RWPE2 (cell line): ENCODE results near the gene ADAMTS9.

Source experiments
- ATAC-seq: fragments of 200-7000 bp; cut with Tn5 transposase; 3 replicates; pipeline ENCODE4 v1.9.1; 2021; ENCODE audit warnings: low read depth
- DNase-seq: peaks from one replicate; pipeline ENCODE4 v3.0.0-alpha.2; 2020; ENCODE audit warnings: low spot score
- H3K27ac ChIP-seq: fragments of 450-650 bp; 2 replicates; pipeline ENCODE4 v1.5.1; 2017; ENCODE audit warnings: mild to moderate bottlenecking; ENCODE audit not compliant: poor library complexity, severe bottlenecking
- H3K27me3 ChIP-seq: fragments of 250-450 bp; sonication (Bioruptor Pico); 2 replicates; pipeline ENCODE4 v1.5.1; 2021; ENCODE audit warnings: mild to moderate bottlenecking, moderate library complexity; ENCODE audit not compliant: insufficient read depth, poor library complexity, severe bottlenecking
- H3K36me3 ChIP-seq: fragments of 250-450 bp; sonication (Bioruptor Pico); 2 replicates; pipeline ENCODE4 v1.5.1; 2020; ENCODE audit warnings: low read depth, mild to moderate bottlenecking, moderate library complexity
- H3K4me1 ChIP-seq: fragments of 250-450 bp; sonication (Bioruptor Pico); 2 replicates; pipeline ENCODE4 v1.5.1; 2021; ENCODE audit warnings: mild to moderate bottlenecking, moderate library complexity; ENCODE audit not compliant: insufficient read depth, poor library complexity, severe bottlenecking
- H3K4me3 ChIP-seq: fragments of 250-450 bp; sonication (Bioruptor Pico); 2 replicates; pipeline ENCODE4 v1.5.1; 2021; ENCODE audit warnings: mild to moderate bottlenecking, moderate library complexity; ENCODE audit not compliant: severe bottlenecking
- H3K9me3 ChIP-seq: fragments of 250-450 bp; sonication (Bioruptor Pico); 2 replicates; pipeline ENCODE4 v1.5.1; 2021; ENCODE audit warnings: mild to moderate bottlenecking, moderate library complexity; ENCODE audit not compliant: severe bottlenecking
- CTCF ChIP-seq: fragments of 450-650 bp; IDR thresholded peaks from one replicate; pipeline ENCODE4 v1.5.1; 2017; ENCODE audit warnings: mild to moderate bottlenecking, moderate library complexity; ENCODE audit not compliant: poor library complexity, severe bottlenecking

ADAMTS9 gene

GRCh38 chr3:64514889-64515288 is 172.9 kb downstream of the ADAMTS9 start:
- H3K9me3 ChIP-seq, result no peaks in the 10 kb centered on the region
- no peak for TF ChIP-seq CTCF
- no peak for ATAC-seq

GRCh38 chr3:64509206-64509605 is 178.6 kb downstream of the ADAMTS9 start:
- Histone ChIP-seq H3K27ac (no peak overlapping the region), H3K4me3 (no peak overlapping the region), H3K9me3 (no peaks in the 10 kb centered on the region), H3K36me3 (no peaks in the 10 kb centered on the region), H3K4me1 (no peaks in the 10 kb centered on the region), H3K27me3 (no peaks in the 10 kb centered on the region)
- ATAC-seq (no peak), DNase-seq (no peak)
- no peak for TF ChIP-seq CTCF

More at GRCh38 chr3:64514889-64515288, 172.9 kb downstream of the ADAMTS9 start:
- Histone ChIP-seq H3K27ac (no peak overlapping the region), H3K4me3 (no peak overlapping the region), H3K27me3 (no peaks in the 10 kb centered on the region), H3K36me3 (no peaks in the 10 kb centered on the region), H3K4me1 (no peaks in the 10 kb centered on the region)
- no peak for DNase-seq

GRCh38 chr3:64508140-64508539 is 179.7 kb downstream of the ADAMTS9 start:
- Histone ChIP-seq H3K36me3 (no peaks in the 10 kb centered on the region), H3K9me3 (no peaks in the 10 kb centered on the region), H3K4me3 (no peak overlapping the region), H3K27ac (no peak overlapping the region), H3K27me3 (no peaks in the 10 kb centered on the region), H3K4me1 (no peaks in the 10 kb centered on the region)
- no peak for DNase-seq
- TF ChIP-seq CTCF, result no peak
- ATAC-seq, result no peak

GRCh38 chr3:64506255-64506654 is 181.5 kb downstream of the ADAMTS9 start:
- Histone ChIP-seq H3K4me1 (no peaks in the 10 kb centered on the region), H3K4me3 (no peak overlapping the region), H3K36me3 (no peaks in the 10 kb centered on the region), H3K27ac (no peak overlapping the region), H3K27me3 (no peaks in the 10 kb centered on the region), H3K9me3 (no peaks in the 10 kb centered on the region)
- no peak for TF ChIP-seq CTCF
- no peak for DNase-seq
- ATAC-seq, result no peak

GRCh38 chr3:64505419-64505818 is 182.4 kb downstream of the ADAMTS9 start:
- Histone ChIP-seq H3K27me3 (no peaks in the 10 kb centered on the region), H3K4me1 (no peaks in the 10 kb centered on the region), H3K36me3 (no peaks in the 10 kb centered on the region), H3K4me3 (no peak overlapping the region), H3K9me3 (no peaks in the 10 kb centered on the region), H3K27ac (no peak overlapping the region)
- ATAC-seq (no peak), DNase-seq (no peak)
- TF ChIP-seq CTCF, result no peak
